GM12878 (cell line): ENCODE measurements around the gene NCAM1. TPM values are rescaled to one million over a fixed set of nuclear protein-coding genes. Genes with fewer than 3 reads are reported as not detected.

Experiments used
- ATAC-seq: fragments of 200-7000 bp; cut with Tn5 transposase; 3 replicates; pipeline ENCODE4 v1.9.1; 2020; ENCODE audit warnings: mild to moderate bottlenecking, moderate library complexity
- BruUV-seq: library from RNA; stranded (reverse); fragments of 400-500 nt; replicated peaks from 2 replicates; lab custom pipeline; 2021; lab: Mats Ljungman, UMichigan
- CTCF ChIA-PET: fragments of 300-600 bp; sonication (Branson Sonifier 250); formaldehyde crosslinking; extraction: SDS; loops from one replicate; lab custom pipeline; 2021; ENCODE audit warnings: inconsistent platforms; lab: Yijun Ruan, JAX
- POLR2A ChIA-PET: fragments of 350-600 bp; formaldehyde crosslinking; extraction: SDS; loops from one replicate; lab custom pipeline; 2021; ENCODE audit warnings: inconsistent platforms; lab: Charles Lee
- RAD21 ChIA-PET: fragments of 300-600 bp; sonication (Branson Sonifier 250); formaldehyde crosslinking; loops from one replicate; lab custom pipeline; 2023; ENCODE audit warnings: antibody characterized with exemption; ENCODE audit not compliant: unreplicated experiment; lab: Charles Lee
- SMC1A ChIA-PET: fragments of 300-600 bp; sonication (Branson Sonifier 250); formaldehyde crosslinking; loops from one replicate; lab custom pipeline; 2023; ENCODE audit not compliant: unreplicated experiment, uncharacterized antibody; lab: Charles Lee
- DNase-seq: peaks from one replicate; pipeline ENCODE4 v3.0.0-alpha.2; 2011; ENCODE audit warnings: low read depth, low spot score
- FAIRE-seq: peaks from 3 replicates; lab custom pipeline; 2011; peaks lifted over from hg19 to GRCh38; lab: Jason Lieb, UNC
- H2AFZ ChIP-seq: 2 replicates; pipeline ENCODE4 v1.6.0; 2011; ENCODE audit warnings: low read depth, low read length, control low read depth; ENCODE audit not compliant: control insufficient read depth
- H3K27ac ChIP-seq: 2 replicates; pipeline ENCODE4 v1.5.1; 2011; ENCODE audit warnings: control low read depth; ENCODE audit not compliant: control insufficient read depth, insufficient read depth
- H3K27me3 ChIP-seq, 2 experiments: replicated peaks in 1 of 2; 2 replicates each; pipeline versions ENCODE4 v1.6.0 to v1.6.1; 2011; ENCODE audit warnings: low read length in 1 of 2; ENCODE audit not compliant: control insufficient read depth in 2 of 2, insufficient read depth in 2 of 2
- H3K36me3 ChIP-seq, 2 experiments: 2 replicates each; pipeline ENCODE4 v1.5.1; 2011; ENCODE audit warnings: low read length in 1 of 2; ENCODE audit not compliant: control insufficient read depth in 2 of 2, insufficient read depth in 2 of 2
- H3K4me1 ChIP-seq: 2 replicates; pipeline ENCODE4 v1.6.1; 2011; ENCODE audit warnings: mild to moderate bottlenecking, low read length, moderate library complexity, mixed read lengths; ENCODE audit not compliant: control insufficient read depth, insufficient read depth
- H3K4me2 ChIP-seq: 2 replicates; pipeline ENCODE4 v1.6.0; 2011; ENCODE audit warnings: control low read depth; ENCODE audit not compliant: control insufficient read depth, insufficient read depth
- H3K4me3 ChIP-seq: fragments of 200-600 bp; sonication (generic); 2 replicates; pipeline ENCODE4 v1.5.1; 2016
- H3K79me2 ChIP-seq: 2 replicates; pipeline ENCODE4 v1.6.0; 2011; ENCODE audit warnings: low read length; ENCODE audit not compliant: control insufficient read depth, insufficient read depth
- H3K9ac ChIP-seq: 2 replicates; pipeline ENCODE4 v1.8.0; 2011; ENCODE audit warnings: low read length, control low read depth, mixed read lengths; ENCODE audit not compliant: control insufficient read depth, insufficient read depth
- H3K9me3 ChIP-seq: replicated peaks from 3 replicates; pipeline ENCODE4 v1.5.1; 2011; ENCODE audit warnings: mild to moderate bottlenecking, low read length; ENCODE audit not compliant: control insufficient read depth, insufficient read depth
- H4K20me1 ChIP-seq: 2 replicates; pipeline ENCODE4 v1.6.0; 2011; ENCODE audit not compliant: control insufficient read depth, insufficient read depth
- ASH2L ChIP-seq: fragments of 300-600, 200-600 bp; sonication (generic); IDR thresholded peaks from 2 replicates; pipeline ENCODE4 v1.6.1; 2017; ENCODE audit warnings: low read depth, mild to moderate bottlenecking, borderline replicate concordance
- ATF7 ChIP-seq: fragments of 450-650 bp; IDR thresholded peaks from 2 replicates; pipeline ENCODE4 v1.6.1; 2016; ENCODE audit warnings: low read depth, mild to moderate bottlenecking
- BRCA1 ChIP-seq: IDR thresholded peaks from 2 replicates; pipeline ENCODE4 v1.6.1; 2011; ENCODE audit warnings: low read depth, low read length, improper control_type of control experiment
- EED ChIP-seq: sonication (generic); IDR thresholded peaks from 2 replicates; pipeline ENCODE4 v1.6.1; 2016; ENCODE audit warnings: antibody characterized with exemption, low read depth
- EGR1 ChIP-seq, 2 experiments: IDR thresholded peaks; 1 replicate in 1 of 2; 2 replicates in 1 of 2; pipeline ENCODE4 v1.6.1; 2011 to 2012; ENCODE audit warnings: low read depth in 2 of 2, low read length in 2 of 2, borderline replicate concordance in 1 of 2, mild to moderate bottlenecking in 1 of 2, moderate library complexity in 1 of 2
- MEF2A ChIP-seq: IDR thresholded peaks from 2 replicates; pipeline ENCODE4 v1.6.1; 2011; ENCODE audit warnings: low read depth, mild to moderate bottlenecking, low read length, moderate library complexity; ENCODE audit not compliant: insufficient read depth
- NFXL1 ChIP-seq: fragments of 450-650 bp; IDR thresholded peaks from 2 replicates; pipeline ENCODE4 v1.6.1; 2017; ENCODE audit warnings: antibody characterized with exemption, mild to moderate bottlenecking, borderline replicate concordance
- WGBS: methylation state at CpG from one replicate; pipeline ENCODE4 v1.1.6; 2016; ENCODE audit warnings: low lambda C conversion rate; ENCODE audit not compliant: insufficient replicate concordance, insufficient coverage; ENCODE audit errors: missing lambda C conversion rate; 5-methylcytosine and 5-hydroxymethylcytosine counted together
- in situ Hi-C: fragments of 300-500 bp; cut with MboI; formaldehyde crosslinking; loops from 9 replicates; pipeline ENCODE4 v1.14.3; 2018; ENCODE audit warnings: mixed read lengths
- intact Hi-C: fragments of 100-400 bp; cut with micrococcal nuclease; formaldehyde crosslinking; loops from one replicate; pipeline ENCODE4 v1.14.2; 2022; ENCODE audit not compliant: unreplicated experiment
- polyA plus RNA-seq, 11 experiments: library from polyadenylated mRNA; depleted of rRNA in 4 of 11; unstranded in 6 of 11; stranded (reverse) in 5 of 11; fragments of >200 nt; fragmentation: Nextera tagmentation in 4 of 11; fragmentation: Illumina TruSeq in 1 of 11; extraction: Ambion mirVana in 4 of 11; extraction: Trizol in 1 of 11; gene quantifications; 1 replicate in 1 of 11; 2 replicates in 10 of 11; pipeline versions ENCODE4 v1.2.1 to v1.2.3, GENCODE V29; 2011 to 2016; ENCODE audit warnings: inconsistent platforms in 2 of 11, missing spikeins in 2 of 11, low read depth in 1 of 11
- total RNA-seq, 4 experiments: library from RNA; depleted of rRNA in 3 of 4; stranded (reverse); fragments of >200 nt in 3 of 4; fragmentation: Illumina TruSeq in 1 of 4; extraction: Trizol in 1 of 4; gene quantifications; 2 replicates each; pipeline versions ENCODE4 v1.2.1 to v1.2.3, GENCODE V29; 2013 to 2021
- TF ChIP-seq, protein P1 (sequence below): fragments of 150-350 bp; IDR thresholded peaks from 2 replicates; pipeline ENCODE4 v1.6.1; 2016; ENCODE audit warnings: low read depth, low read length
- TF ChIP-seq, protein P2 (sequence below): fragments of 450-650 bp; conservative IDR thresholded peaks from 2 replicates; pipeline ENCODE4 v1.6.1; 2017; ENCODE audit warnings: mild to moderate bottlenecking, moderate library complexity
- TF ChIP-seq, protein P3 (sequence below): fragments of 450-650 bp; IDR thresholded peaks from 2 replicates; pipeline ENCODE4 v1.6.1; 2017; ENCODE audit warnings: mild to moderate bottlenecking, moderate library complexity

NCAM1 gene
- total and polyA plus RNA-seq, 10 of the 15 experiments (the other 5 are each of a cell fraction or from before 2014, with no cell fraction given): 0.10 to 0.23 (median 0.11) TPM; not detected in 7

DNA sequence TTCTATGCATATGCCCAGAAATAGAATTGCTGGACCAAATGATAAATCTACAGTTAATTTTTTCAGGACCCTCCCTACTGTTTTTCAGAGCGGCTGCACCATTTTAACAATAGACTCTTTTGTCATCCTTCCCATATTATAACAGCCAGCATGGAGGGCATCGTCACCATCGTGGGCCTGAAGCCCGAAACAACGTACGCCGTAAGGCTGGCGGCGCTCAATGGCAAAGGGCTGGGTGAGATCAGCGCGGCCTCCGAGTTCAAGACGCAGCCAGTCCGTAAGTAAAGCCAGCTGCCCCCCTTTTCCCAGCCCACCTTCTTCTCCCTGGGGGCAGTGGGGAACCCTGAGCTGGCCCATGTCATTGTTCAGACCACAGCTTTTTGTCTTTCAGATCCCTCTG, 273.7 kb downstream of the NCAM1 start (continued):
- TF ChIP-seq, protein P1, sequence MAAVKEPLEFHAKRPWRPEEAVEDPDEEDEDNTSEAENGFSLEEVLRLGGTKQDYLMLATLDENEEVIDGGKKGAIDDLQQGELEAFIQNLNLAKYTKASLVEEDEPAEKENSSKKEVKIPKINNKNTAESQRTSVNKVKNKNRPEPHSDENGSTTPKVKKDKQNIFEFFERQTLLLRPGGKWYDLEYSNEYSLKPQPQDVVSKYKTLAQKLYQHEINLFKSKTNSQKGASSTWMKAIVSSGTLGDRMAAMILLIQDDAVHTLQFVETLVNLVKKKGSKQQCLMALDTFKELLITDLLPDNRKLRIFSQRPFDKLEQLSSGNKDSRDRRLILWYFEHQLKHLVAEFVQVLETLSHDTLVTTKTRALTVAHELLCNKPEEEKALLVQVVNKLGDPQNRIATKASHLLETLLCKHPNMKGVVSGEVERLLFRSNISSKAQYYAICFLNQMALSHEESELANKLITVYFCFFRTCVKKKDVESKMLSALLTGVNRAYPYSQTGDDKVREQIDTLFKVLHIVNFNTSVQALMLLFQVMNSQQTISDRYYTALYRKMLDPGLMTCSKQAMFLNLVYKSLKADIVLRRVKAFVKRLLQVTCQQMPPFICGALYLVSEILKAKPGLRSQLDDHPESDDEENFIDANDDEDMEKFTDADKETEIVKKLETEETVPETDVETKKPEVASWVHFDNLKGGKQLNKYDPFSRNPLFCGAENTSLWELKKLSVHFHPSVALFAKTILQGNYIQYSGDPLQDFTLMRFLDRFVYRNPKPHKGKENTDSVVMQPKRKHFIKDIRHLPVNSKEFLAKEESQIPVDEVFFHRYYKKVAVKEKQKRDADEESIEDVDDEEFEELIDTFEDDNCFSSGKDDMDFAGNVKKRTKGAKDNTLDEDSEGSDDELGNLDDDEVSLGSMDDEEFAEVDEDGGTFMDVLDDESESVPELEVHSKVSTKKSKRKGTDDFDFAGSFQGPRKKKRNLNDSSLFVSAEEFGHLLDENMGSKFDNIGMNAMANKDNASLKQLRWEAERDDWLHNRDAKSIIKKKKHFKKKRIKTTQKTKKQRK: no peak
- TF ChIP-seq, protein P2, sequence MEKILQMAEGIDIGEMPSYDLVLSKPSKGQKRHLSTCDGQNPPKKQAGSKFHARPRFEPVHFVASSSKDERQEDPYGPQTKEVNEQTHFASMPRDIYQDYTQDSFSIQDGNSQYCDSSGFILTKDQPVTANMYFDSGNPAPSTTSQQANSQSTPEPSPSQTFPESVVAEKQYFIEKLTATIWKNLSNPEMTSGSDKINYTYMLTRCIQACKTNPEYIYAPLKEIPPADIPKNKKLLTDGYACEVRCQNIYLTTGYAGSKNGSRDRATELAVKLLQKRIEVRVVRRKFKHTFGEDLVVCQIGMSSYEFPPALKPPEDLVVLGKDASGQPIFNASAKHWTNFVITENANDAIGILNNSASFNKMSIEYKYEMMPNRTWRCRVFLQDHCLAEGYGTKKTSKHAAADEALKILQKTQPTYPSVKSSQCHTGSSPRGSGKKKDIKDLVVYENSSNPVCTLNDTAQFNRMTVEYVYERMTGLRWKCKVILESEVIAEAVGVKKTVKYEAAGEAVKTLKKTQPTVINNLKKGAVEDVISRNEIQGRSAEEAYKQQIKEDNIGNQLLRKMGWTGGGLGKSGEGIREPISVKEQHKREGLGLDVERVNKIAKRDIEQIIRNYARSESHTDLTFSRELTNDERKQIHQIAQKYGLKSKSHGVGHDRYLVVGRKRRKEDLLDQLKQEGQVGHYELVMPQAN: no peak
- TF ChIP-seq BRCA1 (no peak), EED (no peak), ATF7 (no peak), ASH2L (no peak), MEF2A (no peak)

DNA sequence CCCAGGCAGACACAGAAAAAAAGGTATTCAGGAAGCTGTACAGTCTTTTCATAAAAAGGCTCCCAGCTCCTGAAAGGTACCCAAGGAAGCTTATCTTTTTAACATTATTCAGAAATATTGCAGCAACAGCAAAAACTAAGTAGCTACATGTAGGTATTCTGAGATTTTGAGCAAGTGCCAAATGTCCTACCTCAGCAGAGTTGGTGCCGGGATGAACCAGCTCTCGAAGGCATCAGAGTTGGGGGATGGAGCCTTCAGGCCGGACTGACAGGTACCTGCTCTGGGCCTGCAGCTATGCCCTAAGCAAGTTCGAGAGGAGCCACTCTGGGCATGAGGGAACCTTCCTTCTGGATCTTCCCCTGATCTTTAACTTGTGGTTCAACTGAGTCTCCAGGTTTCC, 276.0 kb downstream of the NCAM1 start:
- H3K9me3 ChIP-seq: no peaks in the 10 kb centered on the region
- no peak overlapping the region for H3K4me3 ChIP-seq
- SMC1A ChIA-PET: no interaction called here
- CTCF ChIA-PET: interaction anchor here (0.7 to 0.8 kb wide), 2 partner anchors 10 to 1026 kb away, joined by 3 read pairs; no protein-coding TSS in a partner anchor
- POLR2A ChIA-PET: no interaction called here
- intact Hi-C loops: no loop called here
- DNase-seq: no peak
- 22% methylated on average over 4 of the region's 4 CpGs for WGBS
- FAIRE-seq: no peak
- H4K20me1 ChIP-seq: no peaks in the 10 kb centered on the region
- in situ Hi-C loops: no loop called here
- no peak overlapping the region for H3K27ac ChIP-seq
- RAD21 ChIA-PET: no interaction called here
- no peak overlapping the region for H3K9ac ChIP-seq
- H3K36me3 ChIP-seq: no peaks in the 10 kb centered on the region
- H3K4me1 ChIP-seq: no peaks in the 10 kb centered on the region
- BruUV-seq: no TSS peak
- peaks cover 0 to 4% of the 10 kb centered on the region in 2 experiments; a peak in 3 of 4 replicates for H3K27me3 ChIP-seq
- no peak overlapping the region for H3K4me2 ChIP-seq
- H3K79me2 ChIP-seq: no peaks in the 10 kb centered on the region
- H2AFZ ChIP-seq: no peak overlapping the region
- no peak for ATAC-seq
- TF ChIP-seq NFXL1: no peak
- TF ChIP-seq, protein P3, sequence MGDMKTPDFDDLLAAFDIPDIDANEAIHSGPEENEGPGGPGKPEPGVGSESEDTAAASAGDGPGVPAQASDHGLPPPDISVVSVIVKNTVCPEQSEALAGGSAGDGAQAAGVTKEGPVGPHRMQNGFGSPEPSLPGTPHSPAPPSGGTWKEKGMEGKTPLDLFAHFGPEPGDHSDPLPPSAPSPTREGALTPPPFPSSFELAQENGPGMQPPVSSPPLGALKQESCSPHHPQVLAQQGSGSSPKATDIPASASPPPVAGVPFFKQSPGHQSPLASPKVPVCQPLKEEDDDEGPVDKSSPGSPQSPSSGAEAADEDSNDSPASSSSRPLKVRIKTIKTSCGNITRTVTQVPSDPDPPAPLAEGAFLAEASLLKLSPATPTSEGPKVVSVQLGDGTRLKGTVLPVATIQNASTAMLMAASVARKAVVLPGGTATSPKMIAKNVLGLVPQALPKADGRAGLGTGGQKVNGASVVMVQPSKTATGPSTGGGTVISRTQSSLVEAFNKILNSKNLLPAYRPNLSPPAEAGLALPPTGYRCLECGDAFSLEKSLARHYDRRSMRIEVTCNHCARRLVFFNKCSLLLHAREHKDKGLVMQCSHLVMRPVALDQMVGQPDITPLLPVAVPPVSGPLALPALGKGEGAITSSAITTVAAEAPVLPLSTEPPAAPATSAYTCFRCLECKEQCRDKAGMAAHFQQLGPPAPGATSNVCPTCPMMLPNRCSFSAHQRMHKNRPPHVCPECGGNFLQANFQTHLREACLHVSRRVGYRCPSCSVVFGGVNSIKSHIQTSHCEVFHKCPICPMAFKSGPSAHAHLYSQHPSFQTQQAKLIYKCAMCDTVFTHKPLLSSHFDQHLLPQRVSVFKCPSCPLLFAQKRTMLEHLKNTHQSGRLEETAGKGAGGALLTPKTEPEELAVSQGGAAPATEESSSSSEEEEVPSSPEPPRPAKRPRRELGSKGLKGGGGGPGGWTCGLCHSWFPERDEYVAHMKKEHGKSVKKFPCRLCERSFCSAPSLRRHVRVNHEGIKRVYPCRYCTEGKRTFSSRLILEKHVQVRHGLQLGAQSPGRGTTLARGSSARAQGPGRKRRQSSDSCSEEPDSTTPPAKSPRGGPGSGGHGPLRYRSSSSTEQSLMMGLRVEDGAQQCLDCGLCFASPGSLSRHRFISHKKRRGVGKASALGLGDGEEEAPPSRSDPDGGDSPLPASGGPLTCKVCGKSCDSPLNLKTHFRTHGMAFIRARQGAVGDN: no peak
- TF ChIP-seq EGR1 (IDR thresholded peaks at IDR 0.05; ENCODE audit: borderline replicate concordance in 1 of 2, low read depth in 2 of 2, low read length in 2 of 2): no peak
